Measurements from ENCODE around the gene HPCA. TPM values are rescaled to one million over a fixed set of nuclear protein-coding genes. Genes with fewer than 3 reads are reported as not detected.

HPCA gene
- total and polyA plus RNA-seq, 3 experiments from 2014 or later = not detected

GRCh38 chr1:32939655-32940371, 53.5 kb downstream of the HPCA start:
- peaks cover 4 to 89% (median 20%) of the 10 kb centered on the region in 3 donors for H3K36me3 Mint-ChIP-seq
- H3K27ac ChIP-seq (ENCODE audit: low read depth, low read length) = no peak overlapping the region
- H3K27me3 ChIP-seq (ENCODE audit: insufficient read depth, low read length, poor library complexity, severe bottlenecking) = no peaks in the 10 kb centered on the region
- H3K27ac Mint-ChIP-seq = peak overlapping the region; percentile 3 to 88 (median 50)
- DNase-seq = no peak
- ChIA-PET POLR2A (no interaction called here), CTCF (no interaction called here)
- no peaks in the 10 kb centered on the region for H3K4me1 ChIP-seq (ENCODE audit: insufficient read depth, low read length)
- no peaks in the 10 kb centered on the region for H3K9me3 ChIP-seq (ENCODE audit: low read length)
- H3K9me3 Mint-ChIP-seq = no peaks in the 10 kb centered on the region
- H3K4me3 ChIP-seq (ENCODE audit: low read length) = no peak overlapping the region
- peaks cover 34% of the 10 kb centered on the region for H3K36me3 ChIP-seq (ENCODE audit: insufficient read depth, low read length)
- H3K27me3 Mint-ChIP-seq = no peaks in the 10 kb centered on the region
- no peak overlapping the region for H3K4me3 Mint-ChIP-seq
- H3K4me1 Mint-ChIP-seq = peaks cover 0 to 10% (median 3%) of the 10 kb centered on the region in 3 donors

DNA sequence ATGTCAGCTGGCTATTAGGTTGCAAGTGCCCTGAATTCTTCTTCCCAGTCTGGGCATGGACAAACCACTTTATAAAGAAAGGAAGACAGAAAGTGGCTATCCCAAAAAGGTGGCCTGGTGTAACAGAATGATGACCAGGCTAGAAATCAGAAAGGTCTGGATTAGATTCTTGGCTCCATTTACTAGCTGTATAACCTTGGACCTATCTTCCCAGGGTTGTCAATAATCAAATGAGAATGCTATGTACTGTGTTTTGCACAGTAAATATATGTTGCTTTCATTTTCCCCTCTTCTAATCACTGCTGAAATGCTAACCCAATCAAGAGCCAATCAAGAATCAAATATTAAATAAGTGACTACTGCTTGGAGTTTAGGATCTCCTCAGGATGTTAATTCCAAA, 57.9 kb downstream of the HPCA start:
- DNase-seq = no peak
- H3K36me3 Mint-ChIP-seq = peaks cover 4 to 91% (median 26%) of the 10 kb centered on the region in 3 donors
- Histone ChIP-seq H3K9me3 (ENCODE audit: low read length) (no peaks in the 10 kb centered on the region), H3K27me3 (ENCODE audit: insufficient read depth, low read length, poor library complexity, severe bottlenecking) (no peaks in the 10 kb centered on the region), H3K4me1 (ENCODE audit: insufficient read depth, low read length) (no peaks in the 10 kb centered on the region), H3K27ac (ENCODE audit: low read depth, low read length) (no peak overlapping the region), H3K4me3 (ENCODE audit: low read length) (no peak overlapping the region), H3K36me3 (ENCODE audit: insufficient read depth, low read length) (peaks cover 40% of the 10 kb centered on the region)
- ChIA-PET POLR2A (no interaction called here), CTCF (interaction anchor here (2.2 kb wide), 1 partner anchor 11 kb away, joined by 9 read pairs; no protein-coding TSS in a partner anchor)
- no peaks in the 10 kb centered on the region for H3K27me3 Mint-ChIP-seq
- peak overlapping the region in 3 of 8 donors; percentile 28 to 80 (median 61) for H3K27ac Mint-ChIP-seq
- no peaks in the 10 kb centered on the region for H3K9me3 Mint-ChIP-seq
- peaks cover 6 to 29% (median 7%) of the 10 kb centered on the region in 3 donors for H3K4me1 Mint-ChIP-seq
- H3K4me3 Mint-ChIP-seq = no peak overlapping the region

Other genes with a start within 250 kb of the HPCA start
- 10 to 100 TPM; 79.4 to 79.9 TPM for gene ZBTB8OS, start 235.9 kb upstream of the HPCA start, total RNA-seq
- gene ZBTB8OS, start 235.9 kb upstream of the HPCA start, polyA plus RNA-seq = 76.7 TPM
- gene RBBP4, start 235.3 kb upstream of the HPCA start, total RNA-seq = 100 to 1,000 TPM; 289 to 301 TPM
- 241 TPM for gene RBBP4, start 235.3 kb upstream of the HPCA start, polyA plus RNA-seq
- not detected for gene SYNC, start 183.7 kb upstream of the HPCA start, total RNA-seq
- gene SYNC, start 183.7 kb upstream of the HPCA start, polyA plus RNA-seq = not detected
- gene YARS1, start 69.1 kb upstream of the HPCA start, total RNA-seq = 100 to 1,000 TPM; 205 to 219 TPM
- 131 TPM for gene YARS1, start 69.1 kb upstream of the HPCA start, polyA plus RNA-seq
- gene S100PBP, start 68.8 kb upstream of the HPCA start, total RNA-seq = 10 to 100 TPM; 28.6 to 30.6 TPM
- gene S100PBP, start 68.8 kb upstream of the HPCA start, polyA plus RNA-seq = 17.3 TPM
- not detected for gene FNDC5, start 15.6 kb upstream of the HPCA start, total RNA-seq
- gene FNDC5, start 15.6 kb upstream of the HPCA start, polyA plus RNA-seq = 0.77 TPM
- 1 to 10 TPM; 2.5 to 2.6 TPM for gene TMEM54, start 14.9 kb downstream of the HPCA start, total RNA-seq
- not detected for gene TMEM54, start 14.9 kb downstream of the HPCA start, polyA plus RNA-seq
- gene RNF19B, start 78.3 kb downstream of the HPCA start, total RNA-seq = 10 to 100 TPM; 39.6 to 39.9 TPM
- gene RNF19B, start 78.3 kb downstream of the HPCA start, polyA plus RNA-seq = 4.3 TPM
- gene AK2, start 150.4 kb downstream of the HPCA start, total RNA-seq = 100 to 1,000 TPM; 288 to 305 TPM
- 110 TPM for gene AK2, start 150.4 kb downstream of the HPCA start, polyA plus RNA-seq
- gene AZIN2, start 194.7 kb downstream of the HPCA start, total RNA-seq = 1 to 10 TPM; 2.1 to 2.5 TPM
- gene AZIN2, start 194.7 kb downstream of the HPCA start, polyA plus RNA-seq = 4.9 TPM

All from CD8-positive, alpha-beta memory T cell (primary cell).